GM12874 (cell line): ENCODE results near the gene IFITM2.
"Not testable (repeated sequence)": the region's sequence is repeated elsewhere in the genome, so short reads cannot be mapped to it uniquely, and the experiment has no call there.

ENCODE experiments used
- CTCF ChIP-seq: IDR thresholded peaks from 2 replicates; pipeline ENCODE4 v1.5.1; 2011; ENCODE audit warnings: low read depth, mild to moderate bottlenecking, control low read depth, low read length, moderate library complexity; ENCODE audit not compliant: insufficient read depth

IFITM2 gene

GRCh38 chr11:307766-308708 is at the start of gene IFITM2:
TSS of gene IFITM2 (plus strand) at chr11:307816. CDS start at chr11:308193, 377 bp downstream.
- TF ChIP-seq CTCF, result not testable (repeated sequence)

DNA sequence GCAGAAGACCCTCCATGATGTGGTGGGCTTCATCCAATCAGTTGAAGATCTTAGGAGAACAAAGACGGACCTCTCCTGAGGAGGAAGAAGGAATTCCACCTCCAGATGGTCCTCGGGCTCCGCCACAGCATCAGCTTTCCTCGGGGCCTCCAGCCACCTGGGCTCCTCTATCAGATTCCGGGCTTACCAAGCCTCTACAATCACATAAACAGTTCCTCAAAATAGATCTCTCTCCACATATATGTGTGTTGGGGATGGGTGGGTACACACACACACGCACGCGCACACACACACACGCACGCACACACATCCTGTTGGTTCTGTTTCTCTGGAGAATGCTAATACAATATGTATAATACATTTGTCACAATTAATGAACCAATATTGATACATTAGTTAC is 48.2 kb upstream of the IFITM2 start:
- TF ChIP-seq CTCF, result no peak

- TF ChIP-seq CTCF, result no peak
These were observed 46.0 kb upstream of the IFITM2 start for GRCh38 chr11:261624-262023.

DNA sequence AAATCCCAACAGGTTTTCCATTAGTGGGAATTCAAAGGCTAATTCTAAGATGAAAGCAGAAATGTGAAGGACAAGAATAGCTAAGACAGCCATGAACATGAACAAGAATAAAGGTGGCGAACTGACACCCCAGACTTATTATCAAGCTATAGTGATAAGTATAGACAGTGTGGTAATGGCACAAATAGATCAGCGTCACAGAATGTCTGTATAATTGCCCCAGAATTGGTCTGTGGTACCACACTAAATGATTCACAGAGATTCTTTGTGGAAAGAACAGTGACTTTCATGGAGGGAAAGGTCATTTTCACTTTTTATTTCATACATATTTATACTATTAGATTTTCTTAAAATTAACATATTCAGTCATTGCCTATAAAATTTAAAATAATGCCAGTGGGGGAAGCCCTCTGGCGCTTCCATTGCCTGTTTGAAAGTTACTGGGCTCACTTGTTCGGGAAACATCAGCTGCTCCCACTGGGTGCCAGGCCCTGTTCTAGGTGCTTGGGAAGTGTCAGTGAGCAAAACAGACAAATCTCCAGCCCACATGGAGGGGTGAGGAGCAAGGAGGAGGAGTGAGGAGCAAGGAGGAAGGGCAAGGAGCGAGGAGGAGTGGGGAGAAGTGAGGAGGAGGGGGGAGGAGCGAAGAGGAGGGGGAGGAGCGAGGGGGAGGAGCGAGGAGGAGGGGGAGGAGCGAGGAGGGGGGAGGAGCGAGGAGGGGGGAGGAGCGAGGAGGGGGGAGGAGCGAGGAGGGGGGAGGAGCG is 40.8 kb upstream of the IFITM2 start:
- TF ChIP-seq CTCF, result no peak

DNA sequence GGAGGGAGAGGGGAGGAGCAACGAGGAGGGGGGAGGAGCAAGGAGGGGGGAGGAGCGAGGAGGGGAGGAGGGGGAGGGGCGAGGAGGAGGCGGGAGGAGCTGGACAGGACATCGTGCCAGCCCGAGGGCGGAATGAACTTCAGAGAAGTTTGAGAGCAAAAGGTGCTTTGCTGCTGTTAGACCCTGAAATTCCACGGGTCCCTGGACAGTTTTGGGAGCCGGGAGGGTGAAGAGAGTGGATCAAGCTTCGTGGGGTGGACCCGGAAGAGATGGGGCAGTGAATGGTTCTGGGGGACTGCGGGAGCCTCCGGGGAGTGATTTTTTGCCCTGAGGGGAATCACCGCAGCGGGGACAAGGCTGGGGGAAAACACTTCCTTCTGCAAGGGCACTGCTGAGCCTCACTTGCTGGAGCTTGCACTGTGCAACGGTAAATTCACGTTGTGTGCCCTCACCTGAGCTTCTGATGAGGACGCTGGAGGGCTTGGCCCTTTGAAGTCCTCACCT is 40.1 kb upstream of the IFITM2 start:
- TF ChIP-seq CTCF, result no peak

GRCh38 chr11:268716-269145 is 38.9 kb upstream of the IFITM2 start:
- peak; percentile 10; the same call in 1 of the 2 replicates for TF ChIP-seq CTCF
